Natural killer cell (primary cell): ENCODE results near the gene NEMP1. TPM values are rescaled to one million over a fixed set of nuclear protein-coding genes. Genes with fewer than 3 reads are reported as not detected.

Experiments used
- ATAC-seq, 3 donors: fragments of 150-1000 bp in 2 of 3; fragments of 200-7000 bp in 1 of 3; cut with Tn5 transposase; 1 replicate in 1 of 3; 2 replicates in 2 of 3; pipeline ENCODE4 v1.10.0; 2021; ENCODE audit warnings: mild to moderate bottlenecking in 2 of 3, moderate library complexity in 2 of 3
- DNase-seq, 2 donors: peaks; one replicate each; pipeline versions ENCODE4 v3.0.0 to v3.0.0-alpha.2; 2013 to 2021; ENCODE audit warnings: mixed read lengths in 1 of 2
- H3K27ac ChIP-seq: one replicate; pipeline ENCODE4 v1.5.1; 2013; ENCODE audit warnings: mild to moderate bottlenecking, low read length
- H3K27me3 ChIP-seq: one replicate; pipeline ENCODE4 v1.6.1; 2013; ENCODE audit warnings: low read length; ENCODE audit not compliant: control insufficient read depth, insufficient read depth
- H3K36me3 ChIP-seq: one replicate; pipeline ENCODE4 v1.6.1; 2013; ENCODE audit warnings: low read length; ENCODE audit not compliant: control insufficient read depth, insufficient read depth
- H3K4me1 ChIP-seq: one replicate; pipeline ENCODE4 v1.6.1; 2013; ENCODE audit warnings: low read length; ENCODE audit not compliant: control insufficient read depth, insufficient read depth
- H3K4me3 ChIP-seq: one replicate; pipeline ENCODE4 v1.5.1; 2013; ENCODE audit warnings: low read length
- H3K9me3 ChIP-seq: one replicate; pipeline ENCODE4 v1.6.1; 2013; ENCODE audit warnings: low read length; ENCODE audit not compliant: control insufficient read depth, insufficient read depth
- H3K27ac Mint-ChIP-seq, 2 donors: one replicate each; pipeline ENCODE4 v1.8.0; 2022; ENCODE audit warnings: mild to moderate bottlenecking in 2 of 2, mixed read lengths in 2 of 2, moderate library complexity in 1 of 2
- H3K27me3 Mint-ChIP-seq, 2 donors: one replicate each; pipeline ENCODE4 v1.8.0; 2022; ENCODE audit warnings: low read depth in 2 of 2, mixed read lengths in 2 of 2
- H3K36me3 Mint-ChIP-seq: one replicate; pipeline ENCODE4 v1.8.0; 2022; ENCODE audit warnings: mixed read lengths
- H3K4me1 Mint-ChIP-seq, 2 donors: one replicate each; pipeline ENCODE4 v1.8.0; 2022; ENCODE audit warnings: mixed read lengths in 2 of 2
- H3K4me3 Mint-ChIP-seq: one replicate; pipeline ENCODE4 v1.8.0; 2022; ENCODE audit warnings: mild to moderate bottlenecking, moderate library complexity, mixed read lengths
- H3K9me3 Mint-ChIP-seq, 2 donors: one replicate each; pipeline ENCODE4 v1.8.0; 2022; ENCODE audit warnings: mixed read lengths in 2 of 2
- CTCF ChIP-seq: fragments of 200-600 bp; IDR thresholded peaks from one replicate; pipeline ENCODE4 v1.8.0; 2022; ENCODE audit warnings: antibody characterized with exemption
- WGBS: methylation state at CpG from one replicate; pipeline ENCODE4 v1.1.7; 2013; ENCODE audit warnings: missing lambda C conversion rate; ENCODE audit not compliant: insufficient coverage; 5-methylcytosine and 5-hydroxymethylcytosine counted together
- intact Hi-C: fragments of 100-400 bp; cut with micrococcal nuclease; formaldehyde crosslinking; loops from one replicate; pipeline ENCODE4 v1.14.2; 2022
- total RNA-seq, 4 donors: library from RNA; stranded (reverse); fragments of 120-200 nt in 1 of 4; gene quantifications; one replicate each; pipeline versions ENCODE4 v1.2.3 to v1.2.4, GENCODE V29; 2013 to 2022

The NEMP1 gene
- total RNA-seq, 3 donors from 2014 or later (not counting 1 experiment from before 2014, with no cell fraction given): 11.1 to 16.7 (median 12.1) TPM

- H3K36me3 Mint-ChIP-seq: no peaks in the 10 kb centered on the region
- H3K4me3 Mint-ChIP-seq: peak overlapping the region; percentile 96
- ATAC-seq: no peak
- Histone ChIP-seq H3K27ac (peak overlapping the region; percentile 100), H3K27me3 (no peaks in the 10 kb centered on the region), H3K4me3 (peak overlapping the region; percentile 71), H3K9me3 (no peaks in the 10 kb centered on the region), H3K4me1 (peaks cover 40% of the 10 kb centered on the region), H3K36me3 (no peaks in the 10 kb centered on the region)
- no peaks in the 10 kb centered on the region for H3K9me3 Mint-ChIP-seq
- intact Hi-C loops: loop anchor here (2.0 kb wide), 1 partner anchor 26 kb away; no protein-coding TSS in a partner anchor
- under 1% methylated on average over 13 of the region's 14 CpGs for WGBS
- DNase-seq: peak in 1 of 2 donors; percentile 70
- peaks cover 23 to 37% of the 10 kb centered on the region in 2 donors for H3K4me1 Mint-ChIP-seq
- no peak for TF ChIP-seq CTCF
- H3K27me3 Mint-ChIP-seq: no peaks in the 10 kb centered on the region
- H3K27ac Mint-ChIP-seq: peak overlapping the region; percentile 92 to 95
Observed at GRCh38 chr12:57086493-57087009, 8.0 kb upstream of the NEMP1 start.

GRCh38 chr12:57085999-57086492, 7.5 kb upstream of the NEMP1 start:
- H3K27me3 Mint-ChIP-seq: no peaks in the 10 kb centered on the region
- H3K27me3 ChIP-seq: no peaks in the 10 kb centered on the region
- peak overlapping the region; percentile 96 for H3K4me3 Mint-ChIP-seq
- H3K4me3 ChIP-seq: no peak overlapping the region
- TF ChIP-seq CTCF: no peak
- peak overlapping the region; percentile 100 for H3K27ac ChIP-seq
- H3K4me1 Mint-ChIP-seq: peaks cover 23 to 37% of the 10 kb centered on the region in 2 donors
- intact Hi-C loops: loop anchor here (2.0 kb wide), 1 partner anchor 27 kb away; no protein-coding TSS in a partner anchor
- peaks cover 40% of the 10 kb centered on the region for H3K4me1 ChIP-seq
- no peaks in the 10 kb centered on the region for H3K36me3 ChIP-seq
- H3K9me3 ChIP-seq: no peaks in the 10 kb centered on the region
- peak overlapping the region; percentile 92 to 95 for H3K27ac Mint-ChIP-seq
- no peak for ATAC-seq
- peak in 1 of 2 donors; percentile 44 for DNase-seq
- 37% methylated on average over 11 of the region's 12 CpGs for WGBS
- H3K36me3 Mint-ChIP-seq: no peaks in the 10 kb centered on the region
- no peaks in the 10 kb centered on the region for H3K9me3 Mint-ChIP-seq

- no peak for DNase-seq
- peaks cover 11 to 16% of the 10 kb centered on the region in 2 donors for H3K4me1 Mint-ChIP-seq
- intact Hi-C loops: no loop called here
- Histone ChIP-seq H3K36me3 (no peaks in the 10 kb centered on the region), H3K27me3 (no peaks in the 10 kb centered on the region), H3K4me3 (no peak overlapping the region), H3K9me3 (no peaks in the 10 kb centered on the region), H3K27ac (no peak overlapping the region), H3K4me1 (peaks cover 14% of the 10 kb centered on the region)
- H3K27ac Mint-ChIP-seq: no peak overlapping the region
- no peaks in the 10 kb centered on the region for H3K36me3 Mint-ChIP-seq
- H3K4me3 Mint-ChIP-seq: no peak overlapping the region
- no peak for ATAC-seq
- no peak for TF ChIP-seq CTCF
- H3K27me3 Mint-ChIP-seq: no peaks in the 10 kb centered on the region
- 71% methylated on average over 1 of the region's 1 CpG for WGBS
- H3K9me3 Mint-ChIP-seq: no peaks in the 10 kb centered on the region
Observed at GRCh38 chr12:57080855-57081254, 2.3 kb upstream of the NEMP1 start.
